B cell (primary cell): ENCODE measurements around the gene FGL2.

Experiments
- EZH2 ChIP-seq: IDR thresholded peaks from 2 replicates; pipeline ENCODE4 v1.6.1; 2012; ENCODE audit warnings: borderline replicate concordance, low read depth, mild to moderate bottlenecking, moderate library complexity, low read length; ENCODE audit not compliant: insufficient read depth, poor library complexity, severe bottlenecking
- TF ChIP-seq, protein P1 (sequence below): fragments of 200-600 bp; IDR thresholded peaks from one replicate; pipeline ENCODE4 v1.8.0; 2022; ENCODE audit warnings: antibody characterized with exemption, mild to moderate bottlenecking

DNA sequence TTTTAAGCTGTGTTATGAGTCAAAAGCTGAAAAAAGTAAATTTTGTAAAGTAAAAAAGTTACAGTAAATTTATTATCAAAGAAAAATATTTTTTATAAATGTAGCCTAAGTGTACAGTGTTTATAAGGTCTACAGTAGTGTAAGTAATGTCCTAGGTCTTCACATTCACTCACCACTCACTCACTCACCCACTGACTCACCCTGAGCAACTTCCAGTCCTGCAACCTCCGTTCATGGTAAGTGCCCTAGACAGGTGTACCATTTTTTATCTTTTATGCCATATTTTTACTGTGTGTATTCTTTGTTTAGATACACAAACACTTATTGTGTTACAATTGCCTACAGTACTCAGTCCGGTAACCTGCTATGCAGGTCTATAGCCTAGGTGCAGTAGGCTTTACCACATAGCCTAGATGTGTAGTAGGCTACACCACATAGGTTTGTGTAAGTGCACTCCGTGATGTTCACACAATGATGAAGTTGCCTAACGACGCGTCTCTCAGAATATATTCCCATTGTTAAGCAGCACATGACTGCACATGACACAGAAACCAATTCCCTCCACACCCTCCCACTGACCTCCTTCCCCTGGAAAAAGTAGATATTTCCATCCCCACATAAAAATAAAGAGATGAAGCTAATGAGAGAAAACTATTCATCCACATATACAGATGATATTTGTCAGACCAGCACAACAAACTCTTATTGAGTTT, 44.8 kb upstream of the FGL2 start:
- no peak for TF ChIP-seq EZH2
- TF ChIP-seq, protein P1, sequence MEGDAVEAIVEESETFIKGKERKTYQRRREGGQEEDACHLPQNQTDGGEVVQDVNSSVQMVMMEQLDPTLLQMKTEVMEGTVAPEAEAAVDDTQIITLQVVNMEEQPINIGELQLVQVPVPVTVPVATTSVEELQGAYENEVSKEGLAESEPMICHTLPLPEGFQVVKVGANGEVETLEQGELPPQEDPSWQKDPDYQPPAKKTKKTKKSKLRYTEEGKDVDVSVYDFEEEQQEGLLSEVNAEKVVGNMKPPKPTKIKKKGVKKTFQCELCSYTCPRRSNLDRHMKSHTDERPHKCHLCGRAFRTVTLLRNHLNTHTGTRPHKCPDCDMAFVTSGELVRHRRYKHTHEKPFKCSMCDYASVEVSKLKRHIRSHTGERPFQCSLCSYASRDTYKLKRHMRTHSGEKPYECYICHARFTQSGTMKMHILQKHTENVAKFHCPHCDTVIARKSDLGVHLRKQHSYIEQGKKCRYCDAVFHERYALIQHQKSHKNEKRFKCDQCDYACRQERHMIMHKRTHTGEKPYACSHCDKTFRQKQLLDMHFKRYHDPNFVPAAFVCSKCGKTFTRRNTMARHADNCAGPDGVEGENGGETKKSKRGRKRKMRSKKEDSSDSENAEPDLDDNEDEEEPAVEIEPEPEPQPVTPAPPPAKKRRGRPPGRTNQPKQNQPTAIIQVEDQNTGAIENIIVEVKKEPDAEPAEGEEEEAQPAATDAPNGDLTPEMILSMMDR, result no peak
